Activated CD4-positive, alpha-beta T cell treated with anti-CD3 and anti-CD28 coated beads, Interleukin-2, amount 50 U/mL, for 16 hours (primary cell): ENCODE data around the gene FYB2.

ENCODE experiments used
- DNase-seq: peaks from one replicate; pipeline ENCODE4 v3.0.0-alpha.2; 2020

FYB2 gene

GRCh38 chr1:56819387-56819899 lies at the start of gene FYB2:
FYB2 (minus strand) TSS chr1:56819404; CDS start chr1:56819290, 114 bp downstream.
- DNase-seq = no peak

GRCh38 chr1:56868761-56869160 lies 49.6 kb upstream of the FYB2 start:
- DNase-seq = no peak

GRCh38 chr1:56867491-56867890 lies 48.3 kb upstream of the FYB2 start:
- no peak for DNase-seq

GRCh38 chr1:56866656-56867055 lies 47.5 kb upstream of the FYB2 start:
- no peak for DNase-seq

GRCh38 chr1:56864430-56864829 lies 45.2 kb upstream of the FYB2 start:
- no peak for DNase-seq

GRCh38 chr1:56863265-56863992 lies 44.2 kb upstream of the FYB2 start:
- no peak for DNase-seq

GRCh38 chr1:56859287-56859686 lies 40.1 kb upstream of the FYB2 start:
- DNase-seq = no peak

- no peak for DNase-seq
Observed at GRCh38 chr1:56856186-56856585, 37.0 kb upstream of the FYB2 start.

- DNase-seq = no peak
Observed at GRCh38 chr1:56855190-56855589, 36.0 kb upstream of the FYB2 start.

GRCh38 chr1:56854521-56855099 lies 35.4 kb upstream of the FYB2 start, which contains the start of gene C8A:
C8A (plus strand) TSS chr1:56854797; CDS start chr1:56854902, 105 bp downstream.
- DNase-seq = no peak

GRCh38 chr1:56852476-56852875 lies 33.3 kb upstream of the FYB2 start:
- DNase-seq = no peak

GRCh38 chr1:56850922-56851321 lies 31.7 kb upstream of the FYB2 start:
- no peak for DNase-seq

- DNase-seq = no peak
Observed at GRCh38 chr1:56850411-56850810, 31.2 kb upstream of the FYB2 start.

GRCh38 chr1:56849750-56850149 lies 30.5 kb upstream of the FYB2 start:
- no peak for DNase-seq

- no peak for DNase-seq
Observed at GRCh38 chr1:56845343-56845742, 26.1 kb upstream of the FYB2 start.

- no peak for DNase-seq
Observed at GRCh38 chr1:56844545-56845136, 25.4 kb upstream of the FYB2 start.

GRCh38 chr1:56843544-56843943 lies 24.3 kb upstream of the FYB2 start:
- no peak for DNase-seq

- no peak for DNase-seq
Observed at GRCh38 chr1:56838759-56839158, 19.6 kb upstream of the FYB2 start.

GRCh38 chr1:56837244-56837939 lies 18.2 kb upstream of the FYB2 start:
- no peak for DNase-seq

- no peak for DNase-seq
Observed at GRCh38 chr1:56836359-56836758, 17.2 kb upstream of the FYB2 start.

- no peak for DNase-seq
Observed at GRCh38 chr1:56835657-56836056, 16.5 kb upstream of the FYB2 start.

- DNase-seq = no peak
Observed at GRCh38 chr1:56834137-56834900, 15.1 kb upstream of the FYB2 start.

- DNase-seq = no peak
Observed at GRCh38 chr1:56833088-56833487, 13.9 kb upstream of the FYB2 start.
